GM13976 (cell line): ENCODE results near the gene RNF213.
A peak's percentile ranks its signal among the peaks of the same experiment; 100 is the strongest.

Source experiments
- DNase-seq: peaks from one replicate; pipeline ENCODE4 v3.0.0; 2012; ENCODE audit warnings: low spot score
- CTCF ChIP-seq: IDR thresholded peaks from 2 replicates; pipeline ENCODE4 v1.5.1; 2012; ENCODE audit warnings: borderline replicate concordance, mild to moderate bottlenecking; ENCODE audit not compliant: insufficient read depth; ENCODE audit errors: extremely low read depth, missing control alignments, control extremely low read depth
- in situ Hi-C: fragments of 300-500 bp; cut with MboI; formaldehyde crosslinking; loops from one replicate; pipeline ENCODE4 v1.12.0; 2022; ENCODE audit warnings: low sequenced_read_pairs, mixed read lengths, inconsistent platforms; ENCODE audit not compliant: unreplicated experiment

The RNF213 gene

GRCh38 chr17:80260791-80261158 is at the start of gene RNF213:
Gene RNF213, plus strand, starts transcription at chr17:80260852. Its CDS starts 2,830 bp downstream, at chr17:80263682.
- in situ Hi-C loops = no loop called here
- peak; percentile 89 for DNase-seq
- no peak for TF ChIP-seq CTCF

GRCh38 chr17:80212109-80212508 is 48.5 kb upstream of the RNF213 start:
- in situ Hi-C loops = no loop called here
- TF ChIP-seq CTCF = no peak
- no peak for DNase-seq

GRCh38 chr17:80212511-80212910 is 48.1 kb upstream of the RNF213 start:
- DNase-seq = no peak
- TF ChIP-seq CTCF = no peak
- in situ Hi-C loops = no loop called here

GRCh38 chr17:80212962-80213642 is 47.5 kb upstream of the RNF213 start:
- no peak for TF ChIP-seq CTCF
- no peak for DNase-seq
- in situ Hi-C loops = no loop called here

- TF ChIP-seq CTCF = no peak
- in situ Hi-C loops = no loop called here
- no peak for DNase-seq
Measured at GRCh38 chr17:80213643-80213975, 47.0 kb upstream of the RNF213 start.

GRCh38 chr17:80214012-80214877 is 46.4 kb upstream of the RNF213 start:
- DNase-seq = no peak
- in situ Hi-C loops = no loop called here
- no peak for TF ChIP-seq CTCF
